ENCODE results near the gene MGAT5.

Gene MGAT5

DNA sequence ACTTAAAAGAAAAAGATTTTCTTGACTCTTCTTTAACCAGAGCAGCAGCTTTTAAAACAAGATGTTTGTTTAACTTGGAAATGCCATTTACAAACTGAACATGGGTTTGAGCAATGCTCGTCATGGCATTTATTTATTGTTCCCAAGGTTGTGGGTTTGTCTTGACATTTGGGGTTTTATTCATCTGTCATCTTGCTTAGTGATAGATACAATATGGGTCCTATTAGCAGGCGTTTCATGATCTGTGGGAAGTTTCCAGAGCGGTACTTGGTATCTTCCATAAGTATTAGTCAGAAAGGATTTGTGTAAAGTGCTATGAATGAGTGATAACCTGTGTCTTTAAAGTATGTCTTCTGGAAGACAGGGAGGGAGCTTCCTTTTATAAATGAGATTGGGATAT, 29.9 kb upstream of the MGAT5 start:
- DNase-seq (ENCODE audit: low read depth) = no peak
- no peak overlapping the region for H3K4me3 ChIP-seq (ENCODE audit: low read depth, low read length)
- TF ChIP-seq, protein P1, sequence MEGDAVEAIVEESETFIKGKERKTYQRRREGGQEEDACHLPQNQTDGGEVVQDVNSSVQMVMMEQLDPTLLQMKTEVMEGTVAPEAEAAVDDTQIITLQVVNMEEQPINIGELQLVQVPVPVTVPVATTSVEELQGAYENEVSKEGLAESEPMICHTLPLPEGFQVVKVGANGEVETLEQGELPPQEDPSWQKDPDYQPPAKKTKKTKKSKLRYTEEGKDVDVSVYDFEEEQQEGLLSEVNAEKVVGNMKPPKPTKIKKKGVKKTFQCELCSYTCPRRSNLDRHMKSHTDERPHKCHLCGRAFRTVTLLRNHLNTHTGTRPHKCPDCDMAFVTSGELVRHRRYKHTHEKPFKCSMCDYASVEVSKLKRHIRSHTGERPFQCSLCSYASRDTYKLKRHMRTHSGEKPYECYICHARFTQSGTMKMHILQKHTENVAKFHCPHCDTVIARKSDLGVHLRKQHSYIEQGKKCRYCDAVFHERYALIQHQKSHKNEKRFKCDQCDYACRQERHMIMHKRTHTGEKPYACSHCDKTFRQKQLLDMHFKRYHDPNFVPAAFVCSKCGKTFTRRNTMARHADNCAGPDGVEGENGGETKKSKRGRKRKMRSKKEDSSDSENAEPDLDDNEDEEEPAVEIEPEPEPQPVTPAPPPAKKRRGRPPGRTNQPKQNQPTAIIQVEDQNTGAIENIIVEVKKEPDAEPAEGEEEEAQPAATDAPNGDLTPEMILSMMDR (IDR thresholded peaks at IDR 0.05; ENCODE audit: low read depth, low read length) = no peak

DNA sequence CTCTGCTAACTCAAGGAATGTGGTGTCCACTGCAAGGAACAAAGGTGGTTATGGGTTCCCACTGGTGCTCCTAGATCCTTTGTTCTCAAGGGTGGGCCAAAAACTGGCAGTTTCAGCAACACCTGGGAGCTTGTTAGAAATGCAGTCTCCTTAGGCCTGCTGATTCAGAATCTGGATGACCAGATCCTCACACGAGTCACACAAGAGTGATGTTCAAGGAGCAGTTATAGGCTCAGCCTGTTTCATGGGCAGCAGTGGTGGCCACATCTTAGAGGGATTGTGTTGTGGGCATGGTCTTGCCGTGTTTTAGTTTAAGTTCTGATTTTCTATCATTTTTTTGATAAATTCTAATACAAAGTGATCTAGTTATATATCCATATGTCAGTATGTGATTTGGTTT, 28.7 kb upstream of the MGAT5 start:
- DNase-seq (ENCODE audit: low read depth) = no peak
- no peak overlapping the region for H3K4me3 ChIP-seq (ENCODE audit: low read depth, low read length)
- TF ChIP-seq POLR2A (IDR thresholded peaks at IDR 0.05; ENCODE audit: extremely low read depth, insufficient read length) (no peak), MYC (IDR thresholded peaks at IDR 0.05; ENCODE audit: low read depth, low read length) (no peak)
- TF ChIP-seq, protein P1 (IDR thresholded peaks at IDR 0.05; ENCODE audit: low read depth, low read length) = no peak
- TF ChIP-seq, protein P2, sequence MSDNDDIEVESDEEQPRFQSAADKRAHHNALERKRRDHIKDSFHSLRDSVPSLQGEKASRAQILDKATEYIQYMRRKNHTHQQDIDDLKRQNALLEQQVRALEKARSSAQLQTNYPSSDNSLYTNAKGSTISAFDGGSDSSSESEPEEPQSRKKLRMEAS (IDR thresholded peaks at IDR 0.05; ENCODE audit: low read depth, low read length) = no peak

DNA sequence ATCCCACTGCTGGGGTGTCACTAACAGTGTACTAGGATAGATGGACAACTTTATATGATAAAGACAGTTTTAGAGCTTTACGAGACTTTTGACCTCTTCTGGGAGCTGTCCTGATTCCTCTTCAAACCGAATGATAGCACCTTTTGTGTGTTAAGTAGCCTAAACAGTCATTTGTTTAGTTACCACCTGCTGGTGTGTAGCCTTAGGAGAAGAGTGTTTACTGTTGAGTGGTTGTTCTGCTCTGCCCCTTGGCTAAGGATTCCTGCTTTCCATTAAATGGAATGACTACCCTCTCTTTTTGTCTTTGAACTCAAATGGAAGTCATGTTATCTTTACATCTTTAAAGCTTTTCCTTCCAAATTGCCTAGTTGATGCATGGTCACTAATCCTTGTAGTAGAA, 28.0 kb upstream of the MGAT5 start:
- TF ChIP-seq, protein P2 (IDR thresholded peaks at IDR 0.05; ENCODE audit: low read depth, low read length) = no peak
- TF ChIP-seq POLR2A (IDR thresholded peaks at IDR 0.05; ENCODE audit: extremely low read depth, insufficient read length) (no peak), MYC (IDR thresholded peaks at IDR 0.05; ENCODE audit: low read depth, low read length) (no peak)
- TF ChIP-seq, protein P1 (IDR thresholded peaks at IDR 0.05; ENCODE audit: low read depth, low read length) = no peak
- no peak overlapping the region for H3K4me3 ChIP-seq (ENCODE audit: low read depth, low read length)
- no peak for DNase-seq (ENCODE audit: low read depth)

DNA sequence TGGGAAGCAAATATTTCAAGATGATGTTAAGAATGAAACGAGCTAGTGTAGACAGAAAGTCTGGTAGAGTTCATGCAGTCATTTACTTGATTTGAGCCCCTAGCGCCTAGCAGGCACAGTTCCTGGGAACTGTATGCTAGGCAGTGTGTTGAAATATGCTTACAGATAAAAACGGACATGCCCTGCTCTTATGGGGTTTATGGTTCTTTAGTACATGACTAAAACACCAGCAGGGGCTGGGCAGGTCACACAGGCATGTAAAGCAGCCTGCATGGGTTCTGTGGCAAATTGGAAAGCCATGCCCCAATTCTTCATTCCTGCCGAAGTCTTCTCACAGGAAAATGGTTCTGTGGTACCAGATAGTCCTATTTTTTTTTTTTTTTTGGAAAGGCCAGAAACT, 27.3 kb upstream of the MGAT5 start:
- no peak overlapping the region for H3K4me3 ChIP-seq (ENCODE audit: low read depth, low read length)
- no peak for TF ChIP-seq MYC (IDR thresholded peaks at IDR 0.05; ENCODE audit: low read depth, low read length)
- TF ChIP-seq, protein P2 (IDR thresholded peaks at IDR 0.05; ENCODE audit: low read depth, low read length) = no peak
- no peak for TF ChIP-seq POLR2A (IDR thresholded peaks at IDR 0.05; ENCODE audit: extremely low read depth, insufficient read length)
- TF ChIP-seq, protein P1 (IDR thresholded peaks at IDR 0.05; ENCODE audit: low read depth, low read length) = no peak
- DNase-seq (ENCODE audit: low read depth) = no peak

DNA sequence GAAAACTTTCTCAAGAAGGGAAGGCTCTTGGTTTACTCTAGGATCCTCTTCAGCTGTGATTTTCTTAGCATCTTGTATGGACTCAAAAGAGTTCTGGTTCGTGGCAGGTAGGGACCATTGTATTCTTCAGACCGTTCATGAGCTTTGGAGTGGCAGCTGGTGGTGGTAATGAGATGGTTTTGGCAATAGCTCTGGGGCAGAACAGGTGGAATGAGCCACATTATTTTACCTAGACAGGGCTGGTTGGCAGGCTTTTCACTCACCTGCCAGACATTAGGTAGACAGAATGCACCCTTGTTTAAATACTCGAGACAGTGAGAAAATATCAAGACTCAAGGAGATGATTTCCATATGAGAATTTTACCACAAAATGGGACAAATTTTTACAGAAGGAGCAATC, 26.2 kb upstream of the MGAT5 start:
- TF ChIP-seq MYC (IDR thresholded peaks at IDR 0.05; ENCODE audit: low read depth, low read length) (no peak), POLR2A (IDR thresholded peaks at IDR 0.05; ENCODE audit: extremely low read depth, insufficient read length) (no peak)
- TF ChIP-seq, protein P1 (IDR thresholded peaks at IDR 0.05; ENCODE audit: low read depth, low read length) = no peak
- TF ChIP-seq, protein P2 (IDR thresholded peaks at IDR 0.05; ENCODE audit: low read depth, low read length) = no peak
- H3K4me3 ChIP-seq (ENCODE audit: low read depth, low read length) = no peak overlapping the region
- no peak for DNase-seq (ENCODE audit: low read depth)

DNA sequence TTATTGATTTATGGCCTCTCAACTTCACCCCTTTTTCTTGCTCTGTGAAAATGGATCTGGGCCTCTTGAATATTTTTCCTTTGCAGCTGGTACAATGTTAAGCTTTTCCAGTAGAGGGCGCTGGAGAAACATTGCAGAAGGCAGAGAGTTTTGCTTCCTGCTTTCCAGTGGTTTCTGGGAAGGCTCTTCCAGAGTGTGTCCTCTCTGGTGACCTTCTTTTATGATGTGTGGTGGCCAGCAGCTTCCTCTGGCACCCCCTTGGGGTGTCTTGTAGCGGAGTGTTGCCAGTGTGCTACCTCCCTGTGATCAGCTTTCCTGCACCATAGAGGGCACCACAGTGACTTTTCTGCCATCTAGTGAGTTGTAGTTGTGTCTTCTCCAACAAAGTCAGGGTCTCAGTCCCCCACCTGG, 25.4 kb upstream of the MGAT5 start:
- peak; percentile 45 for DNase-seq (ENCODE audit: low read depth)
- TF ChIP-seq, protein P2 (IDR thresholded peaks at IDR 0.05; ENCODE audit: low read depth, low read length) = no peak
- TF ChIP-seq, protein P1 (IDR thresholded peaks at IDR 0.05; ENCODE audit: low read depth, low read length) = peak; percentile 48
- H3K4me3 ChIP-seq (ENCODE audit: low read depth, low read length) = no peak overlapping the region

Data from NB4 (cell line).